HG02759 (cell line): Measurements from ENCODE around the gene RBP7.

ENCODE experiments used
- ATAC-seq: cut with Tn5 transposase; IDR thresholded peaks from one replicate; pipeline ENCODE4 v1.9.1; 2021; ENCODE audit warnings: mild to moderate bottlenecking, moderate library complexity; ENCODE audit not compliant: unreplicated experiment

The RBP7 gene

GRCh38 chr1:10064416-10065343 lies 67.7 kb downstream of the RBP7 start:
- no peak for ATAC-seq

- ATAC-seq: no peak
These were observed 68.3 kb downstream of the RBP7 start for GRCh38 chr1:10065344-10065685.
